ENCODE data around the gene SOCS3.
A peak's percentile ranks its signal among the peaks of the same experiment; 100 is the strongest.
"Not testable (repeated sequence)": the region's sequence is repeated elsewhere in the genome, so short reads cannot be mapped to it uniquely, and the experiment has no call there.

SOCS3 gene

GRCh38 chr17:78347453-78347852, 12.4 kb downstream of the SOCS3 start:
- no peak for DNase-seq

GRCh38 chr17:78346605-78347250, 13.1 kb downstream of the SOCS3 start:
- no peak for DNase-seq

- DNase-seq, result no peak
Observed at GRCh38 chr17:78345791-78346494, 13.9 kb downstream of the SOCS3 start.

- no peak for DNase-seq
Observed at GRCh38 chr17:78345172-78345571, 14.7 kb downstream of the SOCS3 start.

DNA sequence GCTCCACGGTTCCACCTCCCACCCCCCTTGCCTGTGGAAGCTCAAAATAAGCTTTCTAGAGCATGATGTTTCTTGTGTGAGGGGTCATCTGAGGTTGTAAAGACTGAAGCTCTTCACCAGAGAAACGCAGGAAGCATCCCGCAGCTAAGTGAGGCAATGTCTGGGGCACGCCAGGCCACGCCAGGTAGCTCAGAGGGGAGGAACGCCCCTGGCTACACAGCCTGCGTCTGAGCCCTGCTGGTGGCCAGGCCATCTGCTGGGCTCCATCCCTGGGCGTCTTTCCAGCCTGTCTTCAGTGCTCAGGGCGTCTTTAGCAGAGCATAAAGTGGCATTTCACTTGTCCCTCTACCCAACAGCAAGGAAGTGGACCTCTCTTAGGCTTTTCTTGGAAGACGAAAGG, 15.2 kb downstream of the SOCS3 start:
- DNase-seq, result no peak

GRCh38 chr17:78343543-78344201, 16.2 kb downstream of the SOCS3 start:
- DNase-seq, result peak; percentile 66

DNA sequence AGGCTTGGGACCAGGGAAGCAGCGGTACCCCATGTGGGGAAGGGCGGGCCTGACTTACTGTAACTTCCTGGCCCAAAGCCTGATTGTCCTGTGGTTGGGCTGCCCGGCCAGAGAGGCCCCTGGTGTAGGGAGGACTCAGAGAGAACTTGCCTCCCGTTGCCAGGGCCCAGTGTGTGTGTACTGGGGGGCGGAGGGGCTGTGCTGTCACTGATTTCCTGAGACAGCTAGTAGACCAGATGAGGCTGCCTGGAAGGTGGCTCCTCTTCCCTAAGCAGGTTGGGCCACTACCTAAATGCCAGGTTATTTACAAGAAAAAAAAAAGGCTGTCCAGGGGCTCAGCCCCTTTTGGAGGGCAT, 16.7 kb downstream of the SOCS3 start:
- no peak for DNase-seq

- no peak for DNase-seq
Observed at GRCh38 chr17:78342449-78343186, 17.3 kb downstream of the SOCS3 start.

DNA sequence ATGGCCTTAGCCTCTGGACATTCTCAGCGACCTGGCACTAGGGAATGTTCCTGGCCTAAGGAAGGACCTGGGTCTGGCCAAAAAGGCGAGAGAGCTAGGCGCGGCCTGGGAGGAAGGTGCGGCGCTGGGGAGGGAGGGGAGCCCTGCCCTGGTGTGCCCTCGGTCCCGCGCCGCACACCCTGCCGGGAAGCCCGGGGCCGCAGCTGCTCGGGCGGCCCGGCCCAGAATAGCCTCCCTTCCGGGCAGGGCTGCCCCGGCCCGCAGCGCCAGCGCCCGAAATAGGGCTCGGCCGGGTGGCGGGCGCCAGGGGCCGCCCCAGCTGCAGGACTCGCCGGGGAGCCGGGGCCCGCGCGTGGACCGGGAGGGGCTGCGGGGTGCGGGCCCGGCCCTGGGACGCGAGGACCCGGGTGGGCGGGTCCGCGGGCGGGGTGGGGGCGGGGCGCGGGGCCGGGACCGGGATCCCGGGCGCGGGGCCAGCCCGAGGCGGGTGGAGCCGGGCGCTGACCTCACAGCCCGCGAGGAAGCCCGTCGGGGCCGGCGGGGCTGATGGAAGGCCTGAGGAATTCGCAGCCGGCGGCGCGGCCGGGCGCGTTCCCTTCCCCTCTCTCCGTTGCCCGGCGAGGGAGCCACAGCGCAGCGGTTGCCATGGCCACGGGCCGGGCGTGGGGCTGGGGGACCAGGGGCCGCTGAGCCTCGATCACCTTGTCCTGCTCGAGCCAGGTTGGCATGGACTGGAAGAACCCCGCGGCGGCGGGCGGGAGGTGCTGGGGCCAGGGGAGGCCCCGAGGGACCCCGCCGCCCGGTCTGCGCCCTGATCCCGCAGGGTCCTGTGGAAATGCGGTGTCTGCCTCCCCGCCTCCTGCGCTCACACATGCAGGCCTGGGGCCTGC, 18.1 kb downstream of the SOCS3 start:
- peak; percentile 22 for DNase-seq

DNA sequence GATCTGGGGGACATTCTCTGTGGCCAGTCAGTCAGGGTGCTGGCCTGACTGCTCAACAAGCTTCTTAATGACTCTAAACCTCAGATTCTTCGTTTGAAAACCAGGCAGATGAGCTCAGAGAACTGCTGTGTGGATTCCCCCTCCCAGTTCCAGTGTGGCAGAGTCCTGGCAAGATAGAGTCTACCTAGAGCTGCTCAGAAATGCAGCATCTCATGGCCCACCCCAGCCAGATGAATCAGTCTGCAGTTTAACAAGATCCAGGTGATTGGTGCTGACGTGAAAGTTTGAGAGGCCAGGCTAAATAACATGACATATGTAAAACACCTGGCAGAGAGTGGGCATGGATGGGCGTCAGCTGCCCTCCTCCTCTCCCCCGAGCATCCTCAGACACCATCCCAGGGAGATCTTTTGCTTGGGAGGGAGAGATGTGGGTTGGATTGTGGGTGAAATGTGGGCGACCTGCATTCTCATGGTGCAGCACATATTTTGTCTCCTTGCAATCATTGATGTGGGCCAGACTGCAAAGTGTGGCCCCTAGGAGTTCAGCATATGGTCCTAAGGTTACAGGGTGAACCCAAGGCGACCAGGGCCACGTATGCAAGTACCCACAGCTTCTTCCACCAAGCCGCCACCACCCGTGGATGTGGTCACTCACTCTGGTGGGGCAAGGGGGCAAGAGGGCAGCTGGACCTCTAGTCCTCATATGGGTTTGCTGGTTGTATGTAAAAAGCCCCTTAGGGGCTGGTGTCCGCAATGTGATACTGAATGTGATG, 19.5 kb downstream of the SOCS3 start:
- no peak for DNase-seq

DNA sequence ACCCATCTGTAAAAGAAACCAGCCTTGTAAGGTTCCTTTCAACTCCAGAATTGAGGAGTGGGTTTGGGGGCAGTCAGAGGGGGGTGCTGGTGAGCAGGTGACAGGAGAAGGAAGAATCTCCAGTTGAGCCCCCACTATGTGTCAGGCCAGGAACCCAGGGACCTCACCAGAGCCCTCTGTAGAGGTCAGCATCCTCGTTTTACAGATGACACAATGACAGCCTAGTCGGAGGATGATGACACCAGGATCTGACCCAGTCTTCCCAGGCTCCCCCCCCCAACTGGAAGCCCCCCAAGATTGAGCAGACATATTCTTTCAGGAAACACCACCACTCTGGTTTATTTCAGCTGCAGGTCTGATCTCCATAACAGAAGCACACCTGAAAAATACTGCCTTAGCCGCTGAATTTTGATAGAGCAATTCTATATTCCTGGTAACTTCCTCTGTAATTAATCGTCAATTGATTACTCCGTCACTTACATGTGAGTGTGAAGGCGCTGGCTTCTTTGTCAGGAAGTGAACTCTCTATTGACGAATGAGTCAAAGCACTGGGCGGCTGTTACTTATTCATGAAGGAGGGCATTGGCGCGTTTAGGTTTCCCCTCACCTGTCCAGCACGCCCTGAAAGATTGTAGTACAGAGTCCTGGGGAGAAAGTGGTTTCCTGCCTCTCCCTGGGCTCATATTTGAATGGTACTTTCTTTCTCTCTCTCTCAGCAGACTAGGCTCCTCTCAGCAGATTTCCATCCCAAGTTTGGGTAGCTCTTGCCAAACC, 21.2 kb downstream of the SOCS3 start:
- DNase-seq, result peak; percentile 17

DNA sequence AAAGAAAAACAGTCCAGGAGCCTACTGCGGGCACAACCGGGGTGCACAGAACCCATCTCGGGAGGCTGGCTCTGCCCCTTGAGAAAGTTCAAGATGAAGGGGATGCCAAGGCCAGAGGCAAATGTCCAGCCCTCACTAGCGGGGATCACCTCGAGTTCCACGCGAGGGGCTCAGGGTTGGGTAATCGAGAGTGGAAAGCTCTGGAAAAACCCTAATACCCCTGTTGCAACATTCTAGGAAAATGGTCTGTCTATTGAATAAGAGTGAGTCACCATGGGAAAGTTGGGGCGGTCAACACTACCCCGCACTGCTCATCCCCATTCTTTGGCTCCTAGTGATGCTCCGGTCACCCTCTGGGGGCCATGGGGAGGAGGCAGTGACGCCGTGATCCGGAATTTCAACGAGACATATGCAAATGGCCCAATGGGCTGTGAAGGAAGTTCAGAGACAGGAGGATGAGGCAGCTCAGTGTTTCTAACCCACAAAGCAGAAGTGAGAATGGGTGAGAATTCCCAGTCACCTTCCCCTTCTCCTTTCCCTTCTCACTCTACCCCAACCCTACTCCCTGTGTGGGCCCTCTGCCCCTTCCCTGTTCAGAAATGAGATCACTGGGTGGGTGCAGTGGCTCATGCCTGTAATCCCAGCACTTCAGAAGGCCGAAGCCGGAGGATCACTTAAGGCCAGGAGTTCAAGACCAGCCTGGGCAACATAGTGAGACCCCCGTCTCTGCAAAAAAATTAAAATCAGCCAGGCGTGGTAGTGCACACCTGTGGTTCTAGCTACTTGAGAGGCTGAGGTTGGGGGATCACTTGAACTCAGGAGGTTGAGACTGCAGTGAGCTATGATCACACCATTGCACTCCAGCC, 22.4 kb downstream of the SOCS3 start:
- no peak for DNase-seq

GRCh38 chr17:78335209-78335608, 24.7 kb downstream of the SOCS3 start:
- no peak for DNase-seq

DNA sequence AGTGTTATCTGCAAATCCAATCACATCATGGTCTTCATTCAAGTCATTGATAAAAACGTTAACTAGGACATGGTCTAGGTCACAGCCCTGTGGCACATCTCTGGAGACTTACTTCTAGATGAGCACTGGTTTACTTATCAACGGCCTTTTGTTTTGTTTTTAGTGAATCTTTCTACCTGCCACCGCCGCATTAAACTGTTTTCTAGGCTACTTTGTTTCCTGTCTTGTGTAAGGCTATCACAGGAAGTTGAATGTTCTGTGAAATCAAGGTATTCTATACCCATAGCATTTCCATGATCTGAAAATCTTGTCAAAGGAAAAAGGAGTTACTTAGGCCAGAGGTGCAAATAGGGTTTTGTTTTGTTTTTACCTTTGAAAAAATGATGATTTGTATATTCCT, 26.9 kb downstream of the SOCS3 start:
- DNase-seq, result no peak

- DNase-seq, result not testable (repeated sequence)
Observed at GRCh38 chr17:78331355-78331754, 28.5 kb downstream of the SOCS3 start.

GRCh38 chr17:78330570-78331224, 29.2 kb downstream of the SOCS3 start:
- no peak for DNase-seq

DNA sequence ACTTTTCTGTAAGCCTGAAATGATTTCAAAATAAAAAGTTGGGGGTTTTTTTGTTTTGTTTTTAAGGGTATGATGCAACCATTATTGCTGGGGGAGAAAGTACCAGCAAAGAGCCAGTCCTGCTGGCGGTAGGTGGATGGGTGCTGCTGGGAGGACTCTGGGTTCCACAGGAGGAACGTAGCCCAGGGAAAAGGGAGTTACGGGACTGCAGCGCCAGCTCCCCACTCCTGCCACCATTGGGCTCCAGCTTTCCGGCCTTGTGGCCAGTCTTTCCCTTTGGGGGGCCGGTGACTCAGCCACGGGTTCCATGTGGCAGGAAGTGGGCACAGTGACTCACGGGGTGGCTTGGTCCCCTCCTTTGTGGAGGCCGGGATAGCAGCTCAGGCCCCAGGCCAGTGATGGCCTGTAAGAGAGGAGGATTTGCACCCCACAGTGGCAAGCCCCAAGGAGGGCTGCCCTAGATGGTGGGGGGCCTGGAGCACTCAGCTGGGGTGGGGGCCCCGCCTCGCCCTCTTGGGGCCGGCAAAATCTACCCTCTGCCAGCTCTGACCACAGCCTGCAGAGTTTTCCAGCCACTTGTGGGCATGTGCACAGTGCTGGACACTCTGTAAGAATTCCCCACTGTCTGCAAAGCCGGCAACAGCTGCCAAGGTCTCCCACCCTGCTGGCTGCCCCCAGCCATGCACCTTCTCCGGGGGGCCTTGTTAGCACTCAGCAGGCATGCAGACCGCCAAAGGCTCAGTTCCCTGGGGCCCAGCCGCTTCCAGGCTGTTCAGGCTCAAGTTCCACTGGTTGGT, 30.4 kb downstream of the SOCS3 start:
- DNase-seq, result peak; percentile 18

GRCh38 chr17:78327880-78328279, 32.0 kb downstream of the SOCS3 start:
- DNase-seq, result no peak
